ENCODE data around the gene FLT1. TPM values are rescaled to one million over a fixed set of nuclear protein-coding genes. Genes with fewer than 3 reads are reported as not detected.

The FLT1 gene
- total RNA-seq, 4 donors from 2014 or later, result 11.1 to 37.9 (median 21.7) TPM

DNA sequence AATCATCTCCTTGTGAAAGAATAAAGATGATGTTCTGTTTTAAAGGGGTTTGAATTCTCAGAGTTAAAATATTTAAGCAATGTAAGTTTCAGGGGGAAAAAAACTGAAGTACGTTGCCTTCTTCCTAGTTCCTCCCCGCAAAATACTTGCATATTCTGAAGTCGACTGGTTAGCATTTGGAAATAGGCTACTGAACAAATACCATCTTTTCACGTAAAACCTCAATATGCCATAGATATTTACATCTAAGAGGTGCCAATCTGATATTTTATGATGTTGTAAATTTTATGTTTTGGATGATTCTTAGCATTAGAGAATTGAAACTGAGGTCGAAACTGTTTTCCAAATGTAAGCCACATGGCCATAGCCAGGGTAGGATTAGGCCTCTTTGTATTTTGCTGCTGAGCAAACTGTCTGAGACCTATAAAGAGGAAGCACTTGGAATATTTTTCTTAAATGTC is 138.3 kb downstream of the FLT1 start:
- Histone ChIP-seq H3K36me3 (no peaks in the 10 kb centered on the region), H3K4me3 (no peak overlapping the region), H3K9me3 (no peaks in the 10 kb centered on the region), H3K27me3 (no peaks in the 10 kb centered on the region), H3K27ac (no peak overlapping the region), H3K4me1 (no peaks in the 10 kb centered on the region)
- no peak for ATAC-seq
- TF ChIP-seq POLR2A (IDR thresholded peaks at IDR 0.05), result no peak
- no peak for TF ChIP-seq POLR2AphosphoS5 (IDR thresholded peaks at IDR 0.05)
- TF ChIP-seq EP300 (IDR thresholded peaks at IDR 0.05), result no peak
- TF ChIP-seq, protein P1, sequence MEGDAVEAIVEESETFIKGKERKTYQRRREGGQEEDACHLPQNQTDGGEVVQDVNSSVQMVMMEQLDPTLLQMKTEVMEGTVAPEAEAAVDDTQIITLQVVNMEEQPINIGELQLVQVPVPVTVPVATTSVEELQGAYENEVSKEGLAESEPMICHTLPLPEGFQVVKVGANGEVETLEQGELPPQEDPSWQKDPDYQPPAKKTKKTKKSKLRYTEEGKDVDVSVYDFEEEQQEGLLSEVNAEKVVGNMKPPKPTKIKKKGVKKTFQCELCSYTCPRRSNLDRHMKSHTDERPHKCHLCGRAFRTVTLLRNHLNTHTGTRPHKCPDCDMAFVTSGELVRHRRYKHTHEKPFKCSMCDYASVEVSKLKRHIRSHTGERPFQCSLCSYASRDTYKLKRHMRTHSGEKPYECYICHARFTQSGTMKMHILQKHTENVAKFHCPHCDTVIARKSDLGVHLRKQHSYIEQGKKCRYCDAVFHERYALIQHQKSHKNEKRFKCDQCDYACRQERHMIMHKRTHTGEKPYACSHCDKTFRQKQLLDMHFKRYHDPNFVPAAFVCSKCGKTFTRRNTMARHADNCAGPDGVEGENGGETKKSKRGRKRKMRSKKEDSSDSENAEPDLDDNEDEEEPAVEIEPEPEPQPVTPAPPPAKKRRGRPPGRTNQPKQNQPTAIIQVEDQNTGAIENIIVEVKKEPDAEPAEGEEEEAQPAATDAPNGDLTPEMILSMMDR (IDR thresholded peaks at IDR 0.05), result no peak
- 69 to 77% methylated on average over 4 to 5 of the region's 5 CpGs for WGBS, 2 donors (ENCODE audit: low coverage in 1 of 2)

DNA sequence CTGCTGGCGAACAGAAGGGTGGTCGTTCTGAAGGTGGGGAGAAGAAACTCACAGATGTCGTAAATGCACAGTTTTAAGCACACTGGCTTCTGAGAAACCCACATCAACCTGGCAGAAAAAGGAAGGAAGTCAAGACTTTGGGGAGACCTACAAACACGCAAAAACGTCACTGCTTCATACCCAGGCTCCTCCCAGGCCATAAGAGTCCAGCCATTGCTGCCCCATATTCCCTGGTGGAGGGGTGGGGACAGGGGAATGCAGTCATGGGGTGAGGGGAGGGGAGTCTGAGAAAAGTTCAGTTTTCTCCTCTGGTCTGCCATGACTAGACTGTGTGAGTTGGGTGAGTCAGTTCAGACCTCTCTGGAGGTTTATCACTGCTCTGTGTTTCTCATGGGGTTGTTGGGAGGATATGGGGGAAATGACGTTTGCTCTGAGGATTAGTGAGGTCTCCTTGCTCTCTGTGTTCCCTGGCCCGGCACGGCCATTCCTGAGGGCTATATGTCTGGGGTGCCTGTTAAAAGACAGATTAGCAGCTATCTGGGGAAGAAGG is 139.0 kb downstream of the FLT1 start:
- ATAC-seq, result no peak
- Histone ChIP-seq H3K36me3 (no peaks in the 10 kb centered on the region), H3K9me3 (no peaks in the 10 kb centered on the region), H3K4me1 (no peaks in the 10 kb centered on the region), H3K27me3 (no peaks in the 10 kb centered on the region), H3K4me3 (no peak overlapping the region), H3K27ac (no peak overlapping the region)
- TF ChIP-seq, protein P1 (IDR thresholded peaks at IDR 0.05), result no peak
- TF ChIP-seq POLR2A (IDR thresholded peaks at IDR 0.05) (no peak), POLR2AphosphoS5 (IDR thresholded peaks at IDR 0.05) (no peak), EP300 (IDR thresholded peaks at IDR 0.05) (no peak)
- WGBS, 2 donors (ENCODE audit: low coverage in 1 of 2), result 63 to 83% methylated on average over 1 to 5 of the region's 8 CpGs

DNA sequence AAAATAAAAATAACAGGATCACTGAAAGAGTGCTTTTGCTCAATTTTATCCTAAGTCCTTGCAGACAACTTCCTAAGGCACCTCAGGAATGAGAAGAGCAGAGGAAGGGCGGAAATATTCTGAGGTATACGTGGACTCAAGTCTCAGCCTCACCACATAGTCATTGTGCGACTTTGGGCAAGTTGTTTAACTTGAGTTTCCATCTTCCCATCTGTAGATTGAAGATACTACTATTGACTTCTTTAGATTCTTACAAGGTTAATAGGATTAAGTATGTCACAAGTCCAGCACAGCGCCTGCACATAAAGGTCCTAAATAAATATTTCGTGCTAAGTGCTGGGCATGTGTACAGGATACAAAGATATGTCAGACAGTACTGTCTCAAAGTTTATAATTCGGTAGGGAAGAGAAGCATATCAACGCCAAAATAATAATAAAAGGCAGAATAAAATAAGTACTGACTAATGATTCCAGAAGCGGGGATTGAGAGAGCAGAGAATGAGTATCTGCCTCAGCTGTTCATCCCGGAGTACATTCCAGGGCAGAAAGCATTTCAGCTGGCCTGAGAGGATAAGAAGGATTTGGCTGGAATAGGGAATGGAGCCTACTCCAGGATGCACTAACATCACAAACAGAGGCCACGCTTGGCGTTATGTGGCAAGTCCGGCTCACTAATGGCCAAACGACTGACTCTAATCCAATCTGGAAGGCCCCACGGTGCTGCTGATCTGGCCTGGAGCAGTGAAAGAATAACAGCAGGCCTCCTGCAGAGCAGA is 139.7 kb downstream of the FLT1 start:
- no peaks in the 10 kb centered on the region for H3K36me3 ChIP-seq
- H3K4me3 ChIP-seq, result no peak overlapping the region
- H3K4me1 ChIP-seq, result no peaks in the 10 kb centered on the region
- H3K27ac ChIP-seq, result no peak overlapping the region
- TF ChIP-seq EP300 (IDR thresholded peaks at IDR 0.05) (no peak), POLR2A (IDR thresholded peaks at IDR 0.05) (no peak), POLR2AphosphoS5 (IDR thresholded peaks at IDR 0.05) (no peak)
- TF ChIP-seq, protein P1 (IDR thresholded peaks at IDR 0.05), result no peak
- H3K9me3 ChIP-seq, result no peaks in the 10 kb centered on the region
- no peaks in the 10 kb centered on the region for H3K27me3 ChIP-seq
- no peak for ATAC-seq
- WGBS, 2 donors (ENCODE audit: low coverage in 1 of 2), result 76 to 92% methylated on average over 11 to 14 of the region's 14 CpGs

DNA sequence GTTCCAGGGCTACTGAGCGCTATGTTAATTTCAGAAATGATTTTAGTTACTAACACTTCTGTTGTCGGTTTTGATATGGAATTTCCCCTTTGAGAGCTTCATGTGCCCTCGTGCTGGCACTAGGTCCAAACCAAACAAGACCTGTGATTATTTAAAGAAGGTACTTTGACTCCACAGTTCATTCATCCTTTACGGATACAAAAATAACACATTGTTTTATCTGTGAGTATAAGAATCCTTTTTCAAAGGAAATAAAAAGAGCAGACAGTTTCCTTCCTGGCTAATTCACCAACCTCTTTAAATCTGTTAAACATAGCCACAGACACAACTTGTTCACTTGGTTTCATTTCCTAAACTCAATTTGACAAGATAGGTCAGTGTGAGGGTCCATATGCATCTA is 141.2 kb downstream of the FLT1 start:
- no peak for TF ChIP-seq POLR2A (IDR thresholded peaks at IDR 0.05)
- TF ChIP-seq EP300 (IDR thresholded peaks at IDR 0.05), result no peak
- TF ChIP-seq, protein P1 (IDR thresholded peaks at IDR 0.05), result no peak
- TF ChIP-seq POLR2AphosphoS5 (IDR thresholded peaks at IDR 0.05), result no peak
- WGBS, 2 donors (ENCODE audit: low coverage in 1 of 2), result 50 to 67% methylated on average over 4 of the region's 4 CpGs
- H3K9me3 ChIP-seq, result no peaks in the 10 kb centered on the region
- no peaks in the 10 kb centered on the region for H3K4me1 ChIP-seq
- H3K27ac ChIP-seq, result no peak overlapping the region
- H3K36me3 ChIP-seq, result no peaks in the 10 kb centered on the region
- H3K27me3 ChIP-seq, result no peaks in the 10 kb centered on the region
- ATAC-seq, result no peak
- H3K4me3 ChIP-seq, result no peak overlapping the region
